Natural killer cell (primary cell): ENCODE results near the gene RASGRF1. TPM values are rescaled to one million over a fixed set of nuclear protein-coding genes. Genes with fewer than 3 reads are reported as not detected.
"Not testable (repeated sequence)": the region's sequence is repeated elsewhere in the genome, so short reads cannot be mapped to it uniquely, and the experiment has no call there.

Experiments
- ATAC-seq, 3 donors: fragments of 150-1000 bp in 2 of 3; fragments of 200-7000 bp in 1 of 3; cut with Tn5 transposase; 1 replicate in 1 of 3; 2 replicates in 2 of 3; pipeline ENCODE4 v1.10.0; 2021; ENCODE audit warnings: mild to moderate bottlenecking in 2 of 3, moderate library complexity in 2 of 3
- DNase-seq, 2 donors: peaks; one replicate each; pipeline versions ENCODE4 v3.0.0 to v3.0.0-alpha.2; 2013 to 2021; ENCODE audit warnings: mixed read lengths in 1 of 2
- H3K27ac ChIP-seq: one replicate; pipeline ENCODE4 v1.5.1; 2013; ENCODE audit warnings: mild to moderate bottlenecking, low read length
- H3K27me3 ChIP-seq: one replicate; pipeline ENCODE4 v1.6.1; 2013; ENCODE audit warnings: low read length; ENCODE audit not compliant: control insufficient read depth, insufficient read depth
- H3K36me3 ChIP-seq: one replicate; pipeline ENCODE4 v1.6.1; 2013; ENCODE audit warnings: low read length; ENCODE audit not compliant: control insufficient read depth, insufficient read depth
- H3K4me1 ChIP-seq: one replicate; pipeline ENCODE4 v1.6.1; 2013; ENCODE audit warnings: low read length; ENCODE audit not compliant: control insufficient read depth, insufficient read depth
- H3K4me3 ChIP-seq: one replicate; pipeline ENCODE4 v1.5.1; 2013; ENCODE audit warnings: low read length
- H3K9me3 ChIP-seq: one replicate; pipeline ENCODE4 v1.6.1; 2013; ENCODE audit warnings: low read length; ENCODE audit not compliant: control insufficient read depth, insufficient read depth
- H3K27ac Mint-ChIP-seq, 2 donors: one replicate each; pipeline ENCODE4 v1.8.0; 2022; ENCODE audit warnings: mild to moderate bottlenecking in 2 of 2, mixed read lengths in 2 of 2, moderate library complexity in 1 of 2
- H3K27me3 Mint-ChIP-seq, 2 donors: one replicate each; pipeline ENCODE4 v1.8.0; 2022; ENCODE audit warnings: low read depth in 2 of 2, mixed read lengths in 2 of 2
- H3K36me3 Mint-ChIP-seq: one replicate; pipeline ENCODE4 v1.8.0; 2022; ENCODE audit warnings: mixed read lengths
- H3K4me1 Mint-ChIP-seq, 2 donors: one replicate each; pipeline ENCODE4 v1.8.0; 2022; ENCODE audit warnings: mixed read lengths in 2 of 2
- H3K4me3 Mint-ChIP-seq: one replicate; pipeline ENCODE4 v1.8.0; 2022; ENCODE audit warnings: mild to moderate bottlenecking, moderate library complexity, mixed read lengths
- H3K9me3 Mint-ChIP-seq, 2 donors: one replicate each; pipeline ENCODE4 v1.8.0; 2022; ENCODE audit warnings: mixed read lengths in 2 of 2
- WGBS: methylation state at CpG from one replicate; pipeline ENCODE4 v1.1.7; 2013; ENCODE audit warnings: missing lambda C conversion rate; ENCODE audit not compliant: insufficient coverage; 5-methylcytosine and 5-hydroxymethylcytosine counted together
- intact Hi-C: fragments of 100-400 bp; cut with micrococcal nuclease; formaldehyde crosslinking; loops from one replicate; pipeline ENCODE4 v1.14.2; 2022
- total RNA-seq, 4 donors: library from RNA; stranded (reverse); fragments of 120-200 nt in 1 of 4; gene quantifications; one replicate each; pipeline versions ENCODE4 v1.2.3 to v1.2.4, GENCODE V29; 2013 to 2022
- TF ChIP-seq, protein P1 (sequence below): fragments of 200-600 bp; IDR thresholded peaks from one replicate; pipeline ENCODE4 v1.8.0; 2022; ENCODE audit warnings: antibody characterized with exemption

The RASGRF1 gene
- total RNA-seq, 3 donors from 2014 or later (not counting 1 experiment from before 2014, with no cell fraction given): not detected

DNA sequence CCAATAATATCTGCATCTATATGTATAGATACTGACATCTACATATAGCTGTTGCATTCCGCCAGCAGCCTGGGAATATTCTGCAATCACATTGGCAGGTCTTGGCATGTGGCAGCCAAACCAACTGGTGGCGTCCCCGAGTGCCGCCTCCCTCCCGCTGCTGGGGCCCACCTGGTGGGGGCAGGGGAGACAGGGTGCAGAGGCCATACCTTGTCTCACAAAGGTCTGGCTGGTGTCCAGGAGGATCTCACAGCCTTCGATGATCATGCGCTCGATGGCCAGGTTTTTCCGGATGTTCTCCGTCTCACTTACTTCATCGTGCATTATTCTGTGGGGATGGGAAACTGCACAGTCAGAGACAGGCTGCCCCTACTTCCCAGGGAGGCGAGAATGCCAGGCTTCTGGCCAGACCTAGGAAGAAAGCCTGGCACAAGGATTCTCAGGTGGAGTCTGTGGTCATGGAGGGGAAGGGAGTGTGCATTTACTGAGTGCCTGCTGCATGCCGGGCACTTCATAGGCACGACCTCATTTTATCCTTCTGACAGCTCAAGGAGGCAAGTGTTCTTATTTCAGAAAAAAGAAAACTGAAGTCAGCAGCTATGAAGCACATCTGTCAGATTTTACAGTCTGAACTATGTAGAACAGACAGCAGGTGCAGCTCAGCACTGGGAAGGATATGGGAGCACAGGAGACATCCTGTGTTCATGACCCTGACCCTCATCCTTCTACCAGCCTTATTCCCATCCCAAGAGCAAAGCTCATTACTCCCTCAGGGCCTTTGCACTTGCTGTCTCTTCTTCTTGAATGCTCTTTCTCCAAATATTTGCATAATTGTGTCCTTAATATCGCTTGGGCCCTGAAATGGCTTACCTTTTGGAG, 62.8 kb downstream of the RASGRF1 start:
- Histone ChIP-seq H3K36me3 (no peaks in the 10 kb centered on the region), H3K9me3 (no peaks in the 10 kb centered on the region), H3K27me3 (no peaks in the 10 kb centered on the region), H3K27ac (no peak overlapping the region), H3K4me3 (no peak overlapping the region), H3K4me1 (no peaks in the 10 kb centered on the region)
- TF ChIP-seq, protein P1, sequence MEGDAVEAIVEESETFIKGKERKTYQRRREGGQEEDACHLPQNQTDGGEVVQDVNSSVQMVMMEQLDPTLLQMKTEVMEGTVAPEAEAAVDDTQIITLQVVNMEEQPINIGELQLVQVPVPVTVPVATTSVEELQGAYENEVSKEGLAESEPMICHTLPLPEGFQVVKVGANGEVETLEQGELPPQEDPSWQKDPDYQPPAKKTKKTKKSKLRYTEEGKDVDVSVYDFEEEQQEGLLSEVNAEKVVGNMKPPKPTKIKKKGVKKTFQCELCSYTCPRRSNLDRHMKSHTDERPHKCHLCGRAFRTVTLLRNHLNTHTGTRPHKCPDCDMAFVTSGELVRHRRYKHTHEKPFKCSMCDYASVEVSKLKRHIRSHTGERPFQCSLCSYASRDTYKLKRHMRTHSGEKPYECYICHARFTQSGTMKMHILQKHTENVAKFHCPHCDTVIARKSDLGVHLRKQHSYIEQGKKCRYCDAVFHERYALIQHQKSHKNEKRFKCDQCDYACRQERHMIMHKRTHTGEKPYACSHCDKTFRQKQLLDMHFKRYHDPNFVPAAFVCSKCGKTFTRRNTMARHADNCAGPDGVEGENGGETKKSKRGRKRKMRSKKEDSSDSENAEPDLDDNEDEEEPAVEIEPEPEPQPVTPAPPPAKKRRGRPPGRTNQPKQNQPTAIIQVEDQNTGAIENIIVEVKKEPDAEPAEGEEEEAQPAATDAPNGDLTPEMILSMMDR: no peak
- Mint-ChIP-seq H3K27me3 (peaks cover 0 to 8% of the 10 kb centered on the region in 2 donors), H3K27ac (no peak overlapping the region), H3K4me1 (no peaks in the 10 kb centered on the region), H3K9me3 (no peaks in the 10 kb centered on the region), H3K4me3 (no peak overlapping the region), H3K36me3 (no peaks in the 10 kb centered on the region)
- DNase-seq: no peak
- intact Hi-C loops: loop anchor here (1.0 kb wide), 1 partner anchor 157 kb away; no protein-coding TSS in a partner anchor
- ATAC-seq: no peak
- WGBS: 84% methylated on average over 15 of the region's 15 CpGs

DNA sequence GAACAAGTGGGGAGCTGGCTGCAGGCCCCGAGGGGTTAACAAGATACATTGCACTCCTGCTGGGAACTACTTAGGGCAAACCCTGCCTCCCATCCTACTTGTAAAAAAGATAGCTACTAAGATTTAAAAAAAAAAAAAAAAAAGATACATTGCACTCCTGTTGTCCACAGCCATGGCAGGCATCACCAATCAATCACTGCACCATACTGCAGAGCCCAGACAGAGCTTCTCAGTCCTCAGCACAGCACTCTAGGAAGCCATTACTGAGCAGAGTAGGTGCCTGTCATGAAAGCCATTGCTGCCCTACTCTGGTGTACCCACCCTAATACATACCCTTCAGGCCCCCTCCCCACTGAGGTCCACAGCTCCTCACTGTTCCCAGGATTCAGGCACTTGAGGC, 64.8 kb downstream of the RASGRF1 start:
- Histone ChIP-seq H3K4me3 (no peak overlapping the region), H3K9me3 (no peaks in the 10 kb centered on the region), H3K27ac (no peak overlapping the region), H3K27me3 (no peaks in the 10 kb centered on the region), H3K36me3 (no peaks in the 10 kb centered on the region), H3K4me1 (no peaks in the 10 kb centered on the region)
- ATAC-seq: no peak
- intact Hi-C loops: no loop called here
- TF ChIP-seq, protein P1: no peak
- no peaks in the 10 kb centered on the region for H3K9me3 Mint-ChIP-seq
- no peak overlapping the region for H3K4me3 Mint-ChIP-seq
- peaks cover 0 to 8% of the 10 kb centered on the region in 2 donors for H3K27me3 Mint-ChIP-seq
- no peaks in the 10 kb centered on the region for H3K36me3 Mint-ChIP-seq
- H3K27ac Mint-ChIP-seq: no peak overlapping the region
- no peaks in the 10 kb centered on the region for H3K4me1 Mint-ChIP-seq
- no peak for DNase-seq
- WGBS: 100% methylated on average over 1 of the region's 1 CpG

DNA sequence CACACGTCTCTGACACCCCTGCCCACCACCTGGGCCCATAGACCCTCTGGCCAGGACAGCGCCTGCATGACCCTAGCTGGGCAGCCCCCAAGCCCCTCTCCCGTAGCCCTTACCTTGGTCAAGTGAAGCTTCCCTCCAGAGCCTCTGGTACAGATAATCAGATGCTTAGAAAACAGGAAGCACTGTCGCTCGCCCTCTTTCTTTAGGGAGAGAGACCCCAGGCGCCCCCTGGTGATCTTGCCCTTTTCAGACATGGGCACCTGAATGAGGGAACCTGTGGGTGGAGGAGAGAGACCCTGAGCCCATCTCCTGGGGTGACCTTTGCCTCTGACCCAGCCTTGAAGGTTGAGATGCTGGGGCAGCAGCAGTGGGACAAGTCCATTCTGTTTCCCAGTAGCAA, 65.4 kb downstream of the RASGRF1 start:
- TF ChIP-seq, protein P1: no peak
- no peak for DNase-seq
- Mint-ChIP-seq H3K9me3 (no peaks in the 10 kb centered on the region), H3K4me1 (no peaks in the 10 kb centered on the region), H3K27ac (no peak overlapping the region), H3K4me3 (no peak overlapping the region), H3K27me3 (peaks cover 0 to 8% of the 10 kb centered on the region in 2 donors), H3K36me3 (no peaks in the 10 kb centered on the region)
- no peak for ATAC-seq
- H3K27me3 ChIP-seq: no peaks in the 10 kb centered on the region
- intact Hi-C loops: no loop called here
- 71% methylated on average over 6 of the region's 6 CpGs for WGBS
- H3K4me3 ChIP-seq: no peak overlapping the region
- H3K27ac ChIP-seq: no peak overlapping the region
- H3K4me1 ChIP-seq: no peaks in the 10 kb centered on the region
- no peaks in the 10 kb centered on the region for H3K36me3 ChIP-seq
- no peaks in the 10 kb centered on the region for H3K9me3 ChIP-seq

DNA sequence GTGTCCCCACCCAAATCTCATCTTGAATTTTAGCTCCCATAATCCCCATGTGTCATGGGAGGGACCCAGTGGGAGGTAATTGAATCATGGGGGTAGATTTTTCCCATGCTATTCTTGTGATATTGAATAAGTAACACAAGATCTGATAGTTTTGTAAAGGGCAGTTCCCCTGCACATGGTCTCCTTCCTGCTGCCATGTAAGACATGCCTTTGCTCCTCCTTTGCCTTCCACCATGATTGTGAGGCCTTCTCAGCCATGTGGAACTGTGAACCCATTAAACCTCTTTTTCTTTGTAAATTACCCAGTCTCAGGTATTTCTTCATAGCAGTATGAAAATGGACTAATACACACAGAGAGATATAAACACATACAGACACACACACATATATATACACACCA, 66.1 kb downstream of the RASGRF1 start:
- H3K4me1 ChIP-seq, H3K36me3 ChIP-seq, H3K27me3 Mint-ChIP-seq, H3K36me3 Mint-ChIP-seq, H3K27me3 ChIP-seq, H3K9me3 ChIP-seq, H3K4me3 Mint-ChIP-seq, H3K27ac Mint-ChIP-seq, H3K4me3 ChIP-seq, H3K9me3 Mint-ChIP-seq, H3K27ac ChIP-seq, H3K4me1 Mint-ChIP-seq, intact Hi-C loops, DNase-seq, ATAC-seq: not testable (repeated sequence)
